GM06990 (cell line): ENCODE data around the gene FBF1.

Source experiments
- DNase-seq: peaks from one replicate; pipeline ENCODE4 v3.0.0-alpha.2; 2011; ENCODE audit not compliant: insufficient read length; ENCODE audit errors: extremely low read depth
- H3K27me3 ChIP-seq: replicated peaks from 2 replicates; pipeline ENCODE4 v1.6.0; 2011; ENCODE audit warnings: low read length; ENCODE audit not compliant: control insufficient read depth, insufficient read depth
- H3K36me3 ChIP-seq: 2 replicates; pipeline ENCODE4 v1.5.1; 2011; ENCODE audit warnings: low read length; ENCODE audit not compliant: control insufficient read depth, insufficient read depth
- H3K4me3 ChIP-seq: replicated peaks from 2 replicates; pipeline ENCODE4 v1.5.1; 2011; ENCODE audit warnings: low read depth, mild to moderate bottlenecking, control low read depth, low read length
- CTCF ChIP-seq: IDR thresholded peaks from 2 replicates; pipeline ENCODE4 v1.5.1; 2011; ENCODE audit warnings: low read length, control low read depth, mild to moderate bottlenecking, inconsistent platforms; ENCODE audit not compliant: insufficient read depth, poor library complexity, severe bottlenecking

Gene FBF1

GRCh38 chr17:75897160-75898019, 43.5 kb downstream of the FBF1 start:
- H3K36me3 ChIP-seq = peaks cover 15% of the 10 kb centered on the region
- peak overlapping the region; percentile 39 for H3K4me3 ChIP-seq
- no peaks in the 10 kb centered on the region for H3K27me3 ChIP-seq
- no peak for TF ChIP-seq CTCF
- DNase-seq = no peak

- Histone ChIP-seq H3K36me3 (peaks cover 20% of the 10 kb centered on the region), H3K27me3 (no peaks in the 10 kb centered on the region), H3K4me3 (peak within 1 kb of the TSS; percentile 85)
- TF ChIP-seq CTCF = peak; percentile 27
- DNase-seq = peak; percentile 87
Observed at GRCh38 chr17:75896415-75897159, 44.3 kb downstream of the FBF1 start, which contains the start of gene TRIM65. TSS of gene TRIM65 (minus strand) at chr17:75896951. CDS start at chr17:75896937, 14 bp downstream.

DNA sequence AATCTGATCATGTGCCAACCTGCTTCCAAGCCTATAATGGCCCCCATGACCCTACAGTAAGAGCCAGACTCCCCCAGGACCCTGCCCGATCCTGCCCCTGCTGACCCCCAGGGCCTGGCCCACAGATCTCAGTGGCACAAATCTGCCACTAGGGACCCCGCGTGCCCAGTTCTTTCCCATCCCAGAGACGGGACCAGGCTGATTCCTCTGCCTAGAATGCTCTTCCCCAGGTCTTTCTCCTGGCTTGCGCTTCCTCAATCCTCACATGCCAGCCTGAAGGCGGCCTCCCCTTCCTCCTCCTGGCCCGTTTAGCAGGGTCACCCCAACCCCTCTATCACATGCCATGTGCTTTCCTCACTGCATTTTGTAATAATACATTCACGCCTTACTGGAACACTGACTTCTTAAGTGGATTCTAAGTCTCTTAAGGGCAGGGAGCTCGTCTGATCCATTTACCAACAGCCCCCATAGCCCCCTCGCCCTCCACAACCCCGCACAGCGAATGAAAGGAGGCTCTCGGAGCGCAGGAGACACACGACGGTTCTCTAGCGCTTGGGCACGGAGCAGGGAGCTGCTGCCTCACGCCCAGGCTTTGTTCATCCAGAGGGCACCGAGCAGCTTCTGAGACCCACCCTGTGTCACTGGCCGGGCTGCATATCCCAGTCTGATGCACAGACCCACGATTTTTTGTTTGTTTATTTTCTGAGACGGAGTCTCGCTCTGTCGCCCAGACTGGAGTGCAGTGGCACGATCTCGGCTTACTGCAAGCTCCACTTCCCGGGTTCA, 45.3 kb downstream of the FBF1 start:
- H3K27me3 ChIP-seq = no peaks in the 10 kb centered on the region
- peaks cover 17% of the 10 kb centered on the region for H3K36me3 ChIP-seq
- peak overlapping the region; percentile 85 for H3K4me3 ChIP-seq
- peak; percentile 38 for TF ChIP-seq CTCF
- DNase-seq = peak; percentile 50

GRCh38 chr17:75894049-75894733, 46.7 kb downstream of the FBF1 start:
- no peak overlapping the region for H3K4me3 ChIP-seq
- no peak for DNase-seq

More at GRCh38 chr17:75894049-75894733, 46.7 kb downstream of the FBF1 start:
- Histone ChIP-seq H3K36me3 (peaks cover 11% of the 10 kb centered on the region), H3K27me3 (no peaks in the 10 kb centered on the region)
- no peak for TF ChIP-seq CTCF
